Liver (tissue), 9 donors: ENCODE measurements around the gene ILF2. TPM values are rescaled to one million over a fixed set of nuclear protein-coding genes. Genes with fewer than 3 reads are reported as not detected.

Experiments used
- DNase-seq: peaks from one replicate; pipeline ENCODE4 v3.0.0-alpha.2; 2017; ENCODE audit warnings: low spot score
- H3K27ac ChIP-seq, 2 donors: one replicate each; pipeline ENCODE4 v1.7.0; 2013; ENCODE audit warnings: inconsistent platforms in 2 of 2, low read length in 2 of 2, control low read depth in 1 of 2, low read depth in 1 of 2, mild to moderate bottlenecking in 1 of 2
- H3K27me3 ChIP-seq, 4 donors: one replicate each; pipeline versions ENCODE4 v1.6.1 to v1.7.0; 2013; ENCODE audit warnings: low read length in 3 of 4, inconsistent platforms in 1 of 4, mild to moderate bottlenecking in 1 of 4, moderate library complexity in 1 of 4; ENCODE audit not compliant: control insufficient read depth in 4 of 4, insufficient read depth in 4 of 4
- H3K36me3 ChIP-seq, 4 donors: one replicate each; pipeline versions ENCODE4 v1.6.1 to v1.7.0; 2013; ENCODE audit warnings: low read length in 3 of 4, mild to moderate bottlenecking in 3 of 4, low read depth in 1 of 4, moderate library complexity in 1 of 4; ENCODE audit not compliant: control insufficient read depth in 4 of 4, insufficient read depth in 3 of 4
- H3K4me1 ChIP-seq, 4 donors: one replicate each; pipeline versions ENCODE4 v1.6.1 to v1.7.0; 2013; ENCODE audit warnings: low read length in 3 of 4, mild to moderate bottlenecking in 3 of 4, moderate library complexity in 1 of 4; ENCODE audit not compliant: control insufficient read depth in 4 of 4, insufficient read depth in 4 of 4
- H3K4me3 ChIP-seq, 3 donors: one replicate each; pipeline versions ENCODE4 v1.6.1 to v1.7.0; 2013; ENCODE audit warnings: low read length in 3 of 3, control low read depth in 1 of 3, low read depth in 1 of 3, mild to moderate bottlenecking in 1 of 3
- H3K9ac ChIP-seq, 2 donors: one replicate each; pipeline ENCODE4 v1.7.0; 2013; ENCODE audit warnings: low read length in 2 of 2, mild to moderate bottlenecking in 2 of 2, moderate library complexity in 2 of 2, control low read depth in 1 of 2, low read depth in 1 of 2
- H3K9me3 ChIP-seq, 4 donors: one replicate each; pipeline versions ENCODE4 v1.6.1 to v1.7.0; 2013; ENCODE audit warnings: low read length in 3 of 4; ENCODE audit not compliant: control insufficient read depth in 4 of 4
- ATF3 ChIP-seq: IDR thresholded peaks from 2 replicates; pipeline ENCODE4 v1.6.1; 2016; ENCODE audit warnings: antibody characterized with exemption
- CTCF ChIP-seq: fragments of 150-350 bp; IDR thresholded peaks from 2 replicates; pipeline ENCODE4 v1.5.1; 2017; ENCODE audit warnings: improper control_type of control experiment, low read depth, low read length; ENCODE audit not compliant: missing input control
- EGR1 ChIP-seq, 2 donors: IDR thresholded peaks; 2 replicates each; pipeline ENCODE4 v1.6.1; 2016 to 2018; ENCODE audit warnings: antibody characterized with exemption in 2 of 2, low read depth in 2 of 2
- FOXA1 ChIP-seq: IDR thresholded peaks from 2 replicates; pipeline ENCODE4 v1.6.1; 2016; ENCODE audit warnings: antibody characterized with exemption
- FOXA2 ChIP-seq: IDR thresholded peaks from 2 replicates; pipeline ENCODE4 v1.6.1; 2016; ENCODE audit warnings: antibody characterized with exemption
- GABPA ChIP-seq, 2 donors: IDR thresholded peaks in 1 of 2; conservative IDR thresholded peaks in 1 of 2; 2 replicates each; pipeline ENCODE4 v1.6.1; 2016; ENCODE audit warnings: antibody characterized with exemption in 2 of 2, mild to moderate bottlenecking in 1 of 2, moderate library complexity in 1 of 2
- HNF4A ChIP-seq, 2 donors: conservative IDR thresholded peaks; 2 replicates each; pipeline ENCODE4 v1.6.1; 2016; ENCODE audit warnings: antibody characterized with exemption in 2 of 2, mild to moderate bottlenecking in 2 of 2
- HNF4G ChIP-seq: IDR thresholded peaks from 2 replicates; pipeline ENCODE4 v1.6.1; 2016; ENCODE audit warnings: antibody characterized with exemption
- JUND ChIP-seq, 2 donors: IDR thresholded peaks; 2 replicates each; pipeline ENCODE4 v1.6.1; 2016; ENCODE audit warnings: antibody characterized with exemption in 2 of 2
- MAX ChIP-seq: IDR thresholded peaks from 2 replicates; pipeline ENCODE4 v1.6.1; 2016; ENCODE audit warnings: antibody characterized with exemption
- NR2F2 ChIP-seq: IDR thresholded peaks from 2 replicates; pipeline ENCODE4 v1.6.1; 2016; ENCODE audit warnings: antibody characterized with exemption
- RAD21 ChIP-seq, 2 donors: IDR thresholded peaks; 2 replicates each; pipeline ENCODE4 v1.6.1; 2016; ENCODE audit warnings: antibody characterized with exemption in 2 of 2, mild to moderate bottlenecking in 2 of 2
- RXRA ChIP-seq, 2 donors: IDR thresholded peaks; 2 replicates each; pipeline ENCODE4 v1.6.1; 2017 to 2018; ENCODE audit warnings: antibody characterized with exemption in 2 of 2, mild to moderate bottlenecking in 1 of 2
- SP1 ChIP-seq: IDR thresholded peaks from 2 replicates; pipeline ENCODE4 v1.6.1; 2018; ENCODE audit warnings: antibody characterized with exemption, mild to moderate bottlenecking
- TAF1 ChIP-seq: conservative IDR thresholded peaks from 2 replicates; pipeline ENCODE4 v1.6.1; 2016; ENCODE audit warnings: antibody characterized with exemption, mild to moderate bottlenecking
- YY1 ChIP-seq: IDR thresholded peaks from 2 replicates; pipeline ENCODE4 v1.6.1; 2016; ENCODE audit warnings: antibody characterized with exemption, mild to moderate bottlenecking
- ZBTB33 ChIP-seq: IDR thresholded peaks from 2 replicates; pipeline ENCODE4 v1.6.1; 2016; ENCODE audit warnings: antibody characterized with exemption
- WGBS: extraction: QIAGEN DNeasy Blood & Tissue Kit; methylation state at CpG from one replicate; pipeline ENCODE4 v1.1.7; 2013; 5-methylcytosine and 5-hydroxymethylcytosine counted together
- polyA plus RNA-seq, 2 donors: library from polyadenylated mRNA; stranded (reverse) in 1 of 2; unstranded in 1 of 2; fragments of 200-250 nt in 1 of 2; fragments of >200 nt in 1 of 2; fragmentation: Nextera tagmentation in 1 of 2; extraction: Ambion mirVana in 1 of 2; gene quantifications; one replicate each; pipeline versions ENCODE4 v1.2.1 to v1.2.3, GENCODE V29; 2013 to 2015
- total RNA-seq, 2 donors: library from RNA; depleted of rRNA; stranded (reverse); fragments of >200 nt; gene quantifications; one replicate each; pipeline ENCODE4 v1.2.3, GENCODE V29; 2014
- donor health status: healthy.
- donor health status: healthy.
- donor health status: healthy.
- donor health status: healthy.
- donor health status: healthy.

The ILF2 gene
- total and polyA plus RNA-seq, 4 donors: 28.7 to 84.2 (median 51.5) TPM

- TF ChIP-seq ZBTB33 (no peak), MAX (no peak), RAD21 (IDR thresholded peaks at IDR 0.05) (no peak), GABPA (IDR thresholded peaks at IDR 0.05 in 1 of 2, conservative IDR thresholded peaks at IDR 0.05 in 1 of 2) (no peak), HNF4G (no peak), ATF3 (no peak), HNF4A (conservative IDR thresholded peaks at IDR 0.05) (no peak), NR2F2 (no peak), SP1 (no peak)
Measured at GRCh38 chr1:153711026-153711425, 40.2 kb upstream of the ILF2 start (continued).

GRCh38 chr1:153705484-153705883 is 34.7 kb upstream of the ILF2 start:
- DNase-seq: no peak
- WGBS: 95% methylated on average over 9 of the region's 9 CpGs
- Histone ChIP-seq H3K4me1 (no peaks in the 10 kb centered on the region), H3K27me3 (no peaks in the 10 kb centered on the region), H3K9ac (no peak overlapping the region), H3K9me3 (no peaks in the 10 kb centered on the region), H3K27ac (no peak overlapping the region), H3K36me3 (no peaks in the 10 kb centered on the region), H3K4me3 (no peak overlapping the region)
- TF ChIP-seq EGR1 (IDR thresholded peaks at IDR 0.05; ENCODE audit: low read depth in 2 of 2) (no peak), CTCF (no peak), RXRA (IDR thresholded peaks at IDR 0.05) (no peak), RAD21 (IDR thresholded peaks at IDR 0.05) (no peak), HNF4G (no peak), TAF1 (no peak), HNF4A (conservative IDR thresholded peaks at IDR 0.05) (no peak), SP1 (no peak), GABPA (IDR thresholded peaks at IDR 0.05 in 1 of 2, conservative IDR thresholded peaks at IDR 0.05 in 1 of 2) (no peak)

GRCh38 chr1:153699768-153700167 is 29.0 kb upstream of the ILF2 start:
- WGBS: 93% methylated on average over 6 of the region's 6 CpGs
- no peak overlapping the region for H3K27ac ChIP-seq
- TF ChIP-seq GABPA (IDR thresholded peaks at IDR 0.05 in 1 of 2, conservative IDR thresholded peaks at IDR 0.05 in 1 of 2): no peak
- no peak for TF ChIP-seq CTCF
- no peak for TF ChIP-seq SP1
- no peak for TF ChIP-seq HNF4A (conservative IDR thresholded peaks at IDR 0.05)
- TF ChIP-seq FOXA1: no peak
- TF ChIP-seq RXRA (IDR thresholded peaks at IDR 0.05): no peak
- TF ChIP-seq TAF1: no peak
- TF ChIP-seq NR2F2: no peak
- TF ChIP-seq HNF4G: no peak
- no peak for TF ChIP-seq MAX
- TF ChIP-seq FOXA2: no peak
- no peak for TF ChIP-seq ATF3
- no peak for TF ChIP-seq ZBTB33
- no peak for TF ChIP-seq JUND (IDR thresholded peaks at IDR 0.05)
- no peak for TF ChIP-seq YY1
- TF ChIP-seq RAD21 (IDR thresholded peaks at IDR 0.05): no peak
- no peak for TF ChIP-seq EGR1 (IDR thresholded peaks at IDR 0.05; ENCODE audit: low read depth in 2 of 2)

More at GRCh38 chr1:153699768-153700167, 29.0 kb upstream of the ILF2 start:
- no peaks in the 10 kb centered on the region for H3K36me3 ChIP-seq
- no peak overlapping the region for H3K4me3 ChIP-seq
- no peaks in the 10 kb centered on the region for H3K9me3 ChIP-seq
- no peaks in the 10 kb centered on the region for H3K4me1 ChIP-seq
- no peak overlapping the region for H3K9ac ChIP-seq
- H3K27me3 ChIP-seq: no peaks in the 10 kb centered on the region
- no peak for DNase-seq
